Lower leg skin (tissue), 3 donors: Measurements from ENCODE around the gene DNAH8.

Experiments
- CTCF ChIP-seq, 3 donors: fragments of 450-650 bp; IDR thresholded peaks; one replicate each; pipeline ENCODE4 v1.5.1; 2016; ENCODE audit warnings: antibody characterized with exemption in 3 of 3, mild to moderate bottlenecking in 3 of 3, moderate library complexity in 2 of 3
- POLR2A ChIP-seq, 2 donors: fragments of 450-650 bp; IDR thresholded peaks; one replicate each; pipeline ENCODE4 v1.6.1; 2016 to 2017; ENCODE audit warnings: antibody characterized with exemption in 2 of 2, mild to moderate bottlenecking in 1 of 2, moderate library complexity in 1 of 2

- TF ChIP-seq CTCF (IDR thresholded peaks at IDR 0.05) = no peak
- TF ChIP-seq POLR2A (IDR thresholded peaks at IDR 0.05) = no peak
These were observed 88.0 kb downstream of the DNAH8 start for GRCh38 chr6:38803129-38803528.
